B cell (primary cell): ENCODE results near the gene KRT20.

ENCODE experiments used
- CTCF ChIP-seq: fragments of 200-600 bp; IDR thresholded peaks from one replicate; pipeline ENCODE4 v1.8.0; 2022; ENCODE audit warnings: antibody characterized with exemption, mild to moderate bottlenecking
- EZH2 ChIP-seq: IDR thresholded peaks from 2 replicates; pipeline ENCODE4 v1.6.1; 2012; ENCODE audit warnings: borderline replicate concordance, low read depth, mild to moderate bottlenecking, moderate library complexity, low read length; ENCODE audit not compliant: insufficient read depth, poor library complexity, severe bottlenecking

- TF ChIP-seq CTCF (no peak), EZH2 (no peak)
Measured at GRCh38 chr17:40879026-40879425, 6.0 kb downstream of the KRT20 start.
